Kidney (tissue), 14 donors: ENCODE data around the gene OR13A1. TPM values are rescaled to one million over a fixed set of nuclear protein-coding genes. Genes with fewer than 3 reads are reported as not detected.
"Not testable (repeated sequence)": the region's sequence is repeated elsewhere in the genome, so short reads cannot be mapped to it uniquely, and the experiment has no call there.

Source experiments
- DNase-seq, 5 donors: peaks; one replicate each; pipeline ENCODE4 v3.0.0-alpha.2; 2013 to 2020
- FAIRE-seq: peaks from 2 replicates; lab custom pipeline; 2012; peaks lifted over from hg19 to GRCh38; lab: Jason Lieb, UNC
- H3K27ac ChIP-seq, 2 donors: one replicate each; pipeline ENCODE4 v1.7.0; 2013; ENCODE audit warnings: low read depth in 2 of 2, low read length in 2 of 2, inconsistent platforms in 1 of 2
- H3K27me3 ChIP-seq: one replicate; pipeline ENCODE4 v1.7.1; 2013; ENCODE audit warnings: low read length, inconsistent platforms; ENCODE audit not compliant: control insufficient read depth, insufficient read depth
- H3K36me3 ChIP-seq, 3 donors: one replicate each; pipeline versions ENCODE4 v1.7.0 to v1.7.1; 2013; ENCODE audit warnings: low read length in 3 of 3, control low read depth in 1 of 3, inconsistent platforms in 1 of 3; ENCODE audit not compliant: insufficient read depth in 3 of 3, control insufficient read depth in 2 of 3
- H3K4me1 ChIP-seq, 3 donors: one replicate each; pipeline versions ENCODE4 v1.7.0 to v1.7.1; 2013; ENCODE audit warnings: low read length in 3 of 3, inconsistent platforms in 1 of 3, low read depth in 1 of 3; ENCODE audit not compliant: control insufficient read depth in 2 of 3, insufficient read depth in 2 of 3
- H3K4me3 ChIP-seq, 3 donors: one replicate each; pipeline versions ENCODE4 v1.7.0 to v1.8.1; 2013; ENCODE audit warnings: low read length in 3 of 3, control low read depth in 1 of 3, inconsistent platforms in 1 of 3
- H3K9ac ChIP-seq, 3 donors: one replicate each; pipeline versions ENCODE4 v1.7.0 to v1.7.1; 2013; ENCODE audit warnings: low read length in 3 of 3, control low read depth in 1 of 3, inconsistent platforms in 1 of 3
- H3K9me3 ChIP-seq, 3 donors: one replicate each; pipeline versions ENCODE4 v1.7.0 to v1.7.1; 2013; ENCODE audit warnings: low read length in 3 of 3, control low read depth in 1 of 3, inconsistent platforms in 1 of 3; ENCODE audit not compliant: control insufficient read depth in 2 of 3, insufficient read depth in 1 of 3
- intact Hi-C: fragments of 100-400 bp; cut with DNase I; formaldehyde crosslinking; loops from one replicate; pipeline ENCODE4 v1.11.1; 2022
- polyA plus RNA-seq: library from polyadenylated mRNA; stranded (reverse); fragments of 350-450 nt; fragmentation: Illumina TruSeq; extraction: RNeasy Lipid Tissue Mini Kit (QIAGEN cat#74804); gene quantifications from one replicate; pipeline ENCODE4 v1.2.3, GENCODE V29; 2014; ENCODE audit warnings: low read depth, low replicate concordance; ENCODE audit not compliant: insufficient read depth
- total RNA-seq: library from RNA; stranded (reverse); fragmentation: NEBNext Ultra II Directional; extraction: Animal tissue kit (Norgen Biotek cat#: 25700); gene quantifications from one replicate; pipeline ENCODE4 v1.2.1, GENCODE V29; 2021
- TF ChIP-seq, protein P1 (sequence below): IDR thresholded peaks from 3 replicates; pipeline ENCODE4 v1.5.1; 2012; ENCODE audit warnings: mild to moderate bottlenecking, moderate library complexity, borderline replicate concordance; ENCODE audit not compliant: insufficient read depth; ENCODE audit errors: extremely low read depth
- donor health status: control.
- donor health status: control.
- donor health status: control.
- donor health status: control.
- donor health status: control.
- donor health status: DM: yes; HTN: yes; CAD: no.
- donor health status: Normal renal cell carcinoma (clear cell type).

Gene OR13A1
- total and polyA plus RNA-seq, 2 donors from 2014 or later: not detected

GRCh38 chr10:45339894-45340293 is 24.5 kb upstream of the OR13A1 start:
- no peak overlapping the region for H3K4me3 ChIP-seq
- TF ChIP-seq, protein P1, sequence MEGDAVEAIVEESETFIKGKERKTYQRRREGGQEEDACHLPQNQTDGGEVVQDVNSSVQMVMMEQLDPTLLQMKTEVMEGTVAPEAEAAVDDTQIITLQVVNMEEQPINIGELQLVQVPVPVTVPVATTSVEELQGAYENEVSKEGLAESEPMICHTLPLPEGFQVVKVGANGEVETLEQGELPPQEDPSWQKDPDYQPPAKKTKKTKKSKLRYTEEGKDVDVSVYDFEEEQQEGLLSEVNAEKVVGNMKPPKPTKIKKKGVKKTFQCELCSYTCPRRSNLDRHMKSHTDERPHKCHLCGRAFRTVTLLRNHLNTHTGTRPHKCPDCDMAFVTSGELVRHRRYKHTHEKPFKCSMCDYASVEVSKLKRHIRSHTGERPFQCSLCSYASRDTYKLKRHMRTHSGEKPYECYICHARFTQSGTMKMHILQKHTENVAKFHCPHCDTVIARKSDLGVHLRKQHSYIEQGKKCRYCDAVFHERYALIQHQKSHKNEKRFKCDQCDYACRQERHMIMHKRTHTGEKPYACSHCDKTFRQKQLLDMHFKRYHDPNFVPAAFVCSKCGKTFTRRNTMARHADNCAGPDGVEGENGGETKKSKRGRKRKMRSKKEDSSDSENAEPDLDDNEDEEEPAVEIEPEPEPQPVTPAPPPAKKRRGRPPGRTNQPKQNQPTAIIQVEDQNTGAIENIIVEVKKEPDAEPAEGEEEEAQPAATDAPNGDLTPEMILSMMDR: no peak
- peaks cover 0 to 5% (median 0%) of the 10 kb centered on the region in 3 donors for H3K9me3 ChIP-seq
- H3K27me3 ChIP-seq: no peaks in the 10 kb centered on the region
- no peak overlapping the region for H3K9ac ChIP-seq
- FAIRE-seq (no peak), DNase-seq (no peak)
- intact Hi-C loops: no loop called here
- H3K36me3 ChIP-seq: no peaks in the 10 kb centered on the region
- no peaks in the 10 kb centered on the region for H3K4me1 ChIP-seq
- no peak overlapping the region for H3K27ac ChIP-seq

- not testable (repeated sequence) for DNase-seq, FAIRE-seq
These were observed 16.4 kb upstream of the OR13A1 start for GRCh38 chr10:45331824-45332223.

GRCh38 chr10:45326864-45327263 is 11.5 kb upstream of the OR13A1 start:
- intact Hi-C loops, H3K4me1 ChIP-seq, FAIRE-seq, H3K36me3 ChIP-seq, H3K4me3 ChIP-seq, H3K27me3 ChIP-seq, H3K27ac ChIP-seq, DNase-seq, H3K9ac ChIP-seq, H3K9me3 ChIP-seq: not testable (repeated sequence)

More at GRCh38 chr10:45331824-45332223, 16.4 kb upstream of the OR13A1 start:
- intact Hi-C loops, H3K9ac ChIP-seq, H3K27ac ChIP-seq, H3K9me3 ChIP-seq, H3K4me3 ChIP-seq, H3K4me1 ChIP-seq, H3K27me3 ChIP-seq, H3K36me3 ChIP-seq: not testable (repeated sequence)

- FAIRE-seq (no peak), DNase-seq (no peak)
- H3K9me3 ChIP-seq: no peaks in the 10 kb centered on the region
- no peaks in the 10 kb centered on the region for H3K4me1 ChIP-seq
- TF ChIP-seq, protein P1: no peak
- intact Hi-C loops: no loop called here
- H3K4me3 ChIP-seq: no peak overlapping the region
- H3K27ac ChIP-seq: no peak overlapping the region
- H3K36me3 ChIP-seq: no peaks in the 10 kb centered on the region
- H3K9ac ChIP-seq: no peak overlapping the region
- H3K27me3 ChIP-seq: no peaks in the 10 kb centered on the region
These were observed 9.7 kb upstream of the OR13A1 start for GRCh38 chr10:45325116-45325515.
